Measurements from ENCODE around the gene PTPN23. TPM values are rescaled to one million over a fixed set of nuclear protein-coding genes. Genes with fewer than 3 reads are reported as not detected.

Gene PTPN23
- total RNA-seq, 1 donor from 2014 or later = 56.7 TPM

DNA sequence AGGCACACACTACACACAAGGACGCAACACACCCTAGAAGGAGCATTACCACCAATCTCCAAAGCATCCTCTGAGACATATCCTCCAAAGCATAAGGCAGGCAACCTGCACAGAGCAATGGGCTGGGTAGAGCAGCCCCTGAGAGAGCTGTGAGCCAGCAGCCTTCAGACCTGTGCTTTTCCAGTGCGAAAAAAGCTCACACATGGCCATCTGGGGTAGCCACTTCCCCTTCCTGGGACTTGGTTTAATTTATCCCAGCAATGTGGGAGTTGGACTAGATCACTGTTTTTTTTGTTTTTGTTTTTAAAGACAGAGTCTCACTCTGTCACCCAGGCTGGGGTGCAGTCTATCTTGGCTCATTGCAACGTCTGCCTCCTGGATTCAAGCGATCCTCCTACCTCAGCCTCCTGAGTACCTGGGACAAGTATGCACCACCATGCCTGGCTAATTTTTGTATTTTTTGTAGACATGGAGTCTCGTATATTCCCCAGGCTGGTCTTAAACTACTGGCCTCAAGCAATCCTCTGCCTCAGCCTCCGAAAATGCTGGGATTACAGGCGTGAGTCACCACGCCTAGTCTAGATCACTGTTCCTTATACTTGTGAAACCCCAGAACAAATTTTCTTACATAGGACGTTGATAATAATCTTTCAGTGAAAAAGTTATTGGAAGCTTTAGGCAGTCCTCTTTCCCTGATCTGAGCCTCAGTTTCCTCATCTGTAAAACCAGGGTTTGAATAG lies 18.9 kb downstream of the PTPN23 start:
- peaks cover 8% of the 10 kb centered on the region for H3K36me3 Mint-ChIP-seq
- H3K4me1 Mint-ChIP-seq = peaks cover 14% of the 10 kb centered on the region
- H3K27me3 Mint-ChIP-seq (ENCODE audit: low read depth) = no peaks in the 10 kb centered on the region
- H3K9me3 Mint-ChIP-seq = no peaks in the 10 kb centered on the region
- H3K4me3 Mint-ChIP-seq = no peak overlapping the region
- TF ChIP-seq, protein P1, sequence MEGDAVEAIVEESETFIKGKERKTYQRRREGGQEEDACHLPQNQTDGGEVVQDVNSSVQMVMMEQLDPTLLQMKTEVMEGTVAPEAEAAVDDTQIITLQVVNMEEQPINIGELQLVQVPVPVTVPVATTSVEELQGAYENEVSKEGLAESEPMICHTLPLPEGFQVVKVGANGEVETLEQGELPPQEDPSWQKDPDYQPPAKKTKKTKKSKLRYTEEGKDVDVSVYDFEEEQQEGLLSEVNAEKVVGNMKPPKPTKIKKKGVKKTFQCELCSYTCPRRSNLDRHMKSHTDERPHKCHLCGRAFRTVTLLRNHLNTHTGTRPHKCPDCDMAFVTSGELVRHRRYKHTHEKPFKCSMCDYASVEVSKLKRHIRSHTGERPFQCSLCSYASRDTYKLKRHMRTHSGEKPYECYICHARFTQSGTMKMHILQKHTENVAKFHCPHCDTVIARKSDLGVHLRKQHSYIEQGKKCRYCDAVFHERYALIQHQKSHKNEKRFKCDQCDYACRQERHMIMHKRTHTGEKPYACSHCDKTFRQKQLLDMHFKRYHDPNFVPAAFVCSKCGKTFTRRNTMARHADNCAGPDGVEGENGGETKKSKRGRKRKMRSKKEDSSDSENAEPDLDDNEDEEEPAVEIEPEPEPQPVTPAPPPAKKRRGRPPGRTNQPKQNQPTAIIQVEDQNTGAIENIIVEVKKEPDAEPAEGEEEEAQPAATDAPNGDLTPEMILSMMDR (IDR thresholded peaks at IDR 0.05; ENCODE audit: unreplicated experiment) = no peak
- DNase-seq (ENCODE audit: low spot score in 2 of 2, unreplicated experiment in 2 of 2) = no peak
- H3K27ac Mint-ChIP-seq = no peak overlapping the region

DNA sequence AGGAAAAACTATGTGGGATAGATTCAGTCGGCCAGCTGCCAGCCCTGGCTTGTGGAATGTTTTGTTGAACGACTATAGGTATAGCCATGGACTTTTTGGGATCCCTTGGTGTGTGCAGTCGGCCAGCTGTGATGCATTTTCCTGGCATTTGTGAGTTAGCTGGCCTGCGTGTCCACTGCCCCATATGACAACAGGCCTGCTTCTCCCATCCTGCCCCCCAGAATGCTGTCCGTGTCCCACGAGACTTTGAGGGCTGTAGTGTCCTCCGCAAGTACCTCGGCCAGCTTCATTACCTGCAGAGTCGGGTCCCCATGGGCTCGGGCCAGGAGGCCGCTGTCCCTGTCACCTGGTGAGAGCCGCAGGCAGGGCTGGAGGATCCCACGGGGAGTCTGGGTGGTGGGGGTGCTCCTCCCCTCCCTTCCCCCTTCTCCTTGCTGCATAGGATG lies 23.6 kb downstream of the PTPN23 start:
- no peak overlapping the region for H3K27ac Mint-ChIP-seq
- H3K4me1 Mint-ChIP-seq = peaks cover 6% of the 10 kb centered on the region
- no peaks in the 10 kb centered on the region for H3K9me3 Mint-ChIP-seq
- no peak for DNase-seq (ENCODE audit: low spot score in 2 of 2, unreplicated experiment in 2 of 2)
- H3K27me3 Mint-ChIP-seq (ENCODE audit: low read depth) = no peaks in the 10 kb centered on the region
- H3K4me3 Mint-ChIP-seq = no peak overlapping the region
- TF ChIP-seq, protein P1 (IDR thresholded peaks at IDR 0.05; ENCODE audit: unreplicated experiment) = no peak
- H3K36me3 Mint-ChIP-seq = peaks cover 7% of the 10 kb centered on the region

DNA sequence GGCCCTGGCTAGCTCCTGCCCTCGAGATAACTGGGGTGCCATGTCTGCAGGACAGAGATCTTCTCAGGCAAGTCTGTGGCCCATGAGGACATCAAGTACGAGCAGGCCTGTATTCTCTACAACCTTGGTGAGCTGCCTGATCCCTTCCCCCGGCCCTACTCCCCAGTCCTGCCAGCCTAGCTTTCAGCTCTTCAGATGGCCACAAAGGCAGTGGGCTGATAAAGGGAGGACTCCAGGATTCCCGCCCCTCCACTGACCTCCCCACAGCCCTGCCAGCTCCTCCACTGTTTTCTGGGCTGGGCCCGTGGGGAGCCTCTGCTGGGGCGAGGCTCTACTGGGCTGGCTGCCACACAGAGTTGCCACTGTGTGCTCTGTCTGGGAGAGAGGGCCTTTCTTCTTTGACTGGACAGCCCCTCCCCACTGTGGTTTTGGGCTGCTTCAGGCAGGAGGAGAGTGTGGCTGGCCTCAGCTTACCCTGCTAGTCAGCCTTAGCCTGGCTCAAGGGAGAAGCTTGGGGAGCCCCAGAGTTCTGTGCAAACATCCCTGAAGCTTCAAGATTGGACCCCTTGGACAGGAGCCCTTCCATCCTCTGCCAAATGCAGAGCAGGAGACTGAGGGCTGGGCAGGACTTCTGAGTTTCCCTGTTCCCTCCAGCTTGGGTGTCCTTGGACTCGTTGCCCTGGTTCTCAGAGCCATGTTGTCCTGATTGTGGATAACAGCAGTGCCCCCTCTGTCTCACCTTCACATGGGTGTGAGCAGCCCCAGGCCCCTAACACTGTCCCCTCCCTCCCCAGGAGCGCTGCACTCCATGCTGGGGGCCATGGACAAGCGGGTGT lies 24.4 kb downstream of the PTPN23 start:
- Mint-ChIP-seq H3K4me3 (no peak overlapping the region), H3K4me1 (peaks cover 6% of the 10 kb centered on the region), H3K27ac (no peak overlapping the region), H3K36me3 (peaks cover 7% of the 10 kb centered on the region), H3K9me3 (no peaks in the 10 kb centered on the region), H3K27me3 (ENCODE audit: low read depth) (no peaks in the 10 kb centered on the region)
- no peak for DNase-seq (ENCODE audit: low spot score in 2 of 2, unreplicated experiment in 2 of 2)
- TF ChIP-seq, protein P1 (IDR thresholded peaks at IDR 0.05; ENCODE audit: unreplicated experiment) = no peak

DNA sequence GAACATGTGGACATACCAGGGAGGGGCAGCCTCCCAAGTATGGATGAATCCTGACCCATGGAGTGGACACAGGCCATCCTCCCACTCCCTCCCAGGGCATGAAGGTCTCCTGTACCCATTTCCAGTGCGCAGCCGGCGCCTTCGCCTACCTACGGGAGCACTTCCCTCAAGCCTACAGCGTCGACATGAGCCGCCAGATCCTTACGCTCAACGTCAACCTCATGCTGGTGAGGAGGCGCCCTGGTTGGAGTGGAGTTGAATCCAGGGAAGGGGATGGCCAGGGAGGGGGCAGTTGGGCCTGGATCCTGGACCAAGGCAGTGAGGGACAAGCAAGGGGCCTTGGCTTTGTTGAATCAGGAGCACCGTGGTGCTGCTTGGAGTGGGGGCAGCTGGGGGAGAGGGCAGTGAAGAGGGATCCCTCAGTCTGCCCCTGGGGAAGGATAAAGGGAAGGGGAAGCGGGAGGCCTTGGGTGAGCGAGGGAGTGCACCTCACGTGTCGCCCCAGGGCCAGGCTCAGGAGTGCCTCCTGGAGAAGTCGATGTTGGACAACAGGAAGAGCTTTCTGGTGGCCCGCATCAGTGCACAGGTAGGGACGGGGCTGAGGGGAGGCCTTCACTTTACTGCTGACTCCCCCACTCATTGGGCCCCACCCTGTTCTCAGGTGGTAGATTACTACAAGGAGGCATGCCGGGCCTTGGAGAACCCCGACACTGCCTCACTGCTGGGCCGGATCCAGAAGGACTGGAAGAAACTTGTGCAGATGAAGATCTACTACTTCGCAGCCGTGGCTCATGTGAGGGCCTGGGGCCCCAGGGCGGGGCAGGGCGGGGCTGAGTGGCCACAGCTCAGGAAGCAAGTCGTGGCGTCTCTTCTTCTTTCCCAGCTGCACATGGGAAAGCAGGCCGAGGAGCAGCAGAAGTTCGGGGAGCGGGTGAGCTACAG lies 25.3 kb downstream of the PTPN23 start:
- TF ChIP-seq, protein P1 (IDR thresholded peaks at IDR 0.05; ENCODE audit: unreplicated experiment) = no peak
- H3K36me3 Mint-ChIP-seq = peaks cover 7% of the 10 kb centered on the region
- no peak overlapping the region for H3K27ac Mint-ChIP-seq
- no peaks in the 10 kb centered on the region for H3K27me3 Mint-ChIP-seq (ENCODE audit: low read depth)
- peaks cover 6% of the 10 kb centered on the region for H3K4me1 Mint-ChIP-seq
- no peaks in the 10 kb centered on the region for H3K9me3 Mint-ChIP-seq
- DNase-seq (ENCODE audit: low spot score in 2 of 2, unreplicated experiment in 2 of 2) = no peak
- no peak overlapping the region for H3K4me3 Mint-ChIP-seq

DNA sequence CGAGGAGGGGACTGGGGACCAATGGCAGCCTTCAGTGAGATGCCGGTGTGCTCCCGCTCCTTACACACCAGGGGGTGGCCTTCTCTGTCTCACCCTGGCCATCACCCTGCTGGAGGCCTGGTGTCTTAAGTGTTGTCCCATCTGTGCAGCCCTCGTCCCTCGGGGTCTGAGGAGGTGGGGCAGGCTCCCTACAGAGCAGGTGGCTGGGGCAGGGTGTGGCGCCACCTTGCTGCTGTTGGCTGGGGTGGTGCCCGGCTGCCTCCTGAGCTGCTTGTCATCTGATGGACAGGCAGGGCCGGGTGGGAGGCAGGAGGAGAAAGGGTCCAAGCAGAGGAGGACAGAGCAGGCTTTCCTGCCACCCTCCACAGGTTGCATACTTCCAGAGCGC lies 25.9 kb downstream of the PTPN23 start:
- TF ChIP-seq, protein P1 (IDR thresholded peaks at IDR 0.05; ENCODE audit: unreplicated experiment) = no peak
- H3K4me3 Mint-ChIP-seq = no peak overlapping the region
- H3K4me1 Mint-ChIP-seq = peaks cover 6% of the 10 kb centered on the region
- H3K27ac Mint-ChIP-seq = no peak overlapping the region
- H3K36me3 Mint-ChIP-seq = peaks cover 7% of the 10 kb centered on the region
- no peaks in the 10 kb centered on the region for H3K9me3 Mint-ChIP-seq
- H3K27me3 Mint-ChIP-seq (ENCODE audit: low read depth) = no peaks in the 10 kb centered on the region
- no peak for DNase-seq (ENCODE audit: low spot score in 2 of 2, unreplicated experiment in 2 of 2)

Data from mesothelial cell of epicardium (in vitro differentiated cells).